Transverse colon (tissue), 4 donors: Measurements from ENCODE around the gene RESP18.

Source experiments
- EP300 ChIP-seq: sonication (generic); formaldehyde crosslinking; IDR thresholded peaks from one replicate; pipeline ENCODE4 v1.6.1; 2017; ENCODE audit warnings: antibody characterized with exemption, low read depth
- POLR2A ChIP-seq: fragments of 450-650 bp; IDR thresholded peaks from one replicate; pipeline ENCODE4 v1.6.1; 2016; ENCODE audit warnings: antibody characterized with exemption, mild to moderate bottlenecking, moderate library complexity
- POLR2AphosphoS5 ChIP-seq, 3 donors: sonication (generic); formaldehyde crosslinking; IDR thresholded peaks; one replicate each; pipeline ENCODE4 v1.6.1; 2016; ENCODE audit warnings: antibody characterized with exemption in 3 of 3
- TF ChIP-seq, protein P1 (sequence below), 5 experiments: fragments of 200-600 bp in 3 of 5; fragments of 450-650 bp in 2 of 5; sonication (generic) in 3 of 5; IDR thresholded peaks; 1 replicate in 2 of 5; 2 replicates in 3 of 5; pipeline ENCODE4 v1.5.1; 2016 to 2017; ENCODE audit warnings: antibody characterized with exemption in 5 of 5, inconsistent platforms in 3 of 5, mild to moderate bottlenecking in 2 of 5, moderate library complexity in 1 of 5

GRCh38 chr2:219277703-219278654 is 54.6 kb downstream of the RESP18 start:
- TF ChIP-seq, protein P1, sequence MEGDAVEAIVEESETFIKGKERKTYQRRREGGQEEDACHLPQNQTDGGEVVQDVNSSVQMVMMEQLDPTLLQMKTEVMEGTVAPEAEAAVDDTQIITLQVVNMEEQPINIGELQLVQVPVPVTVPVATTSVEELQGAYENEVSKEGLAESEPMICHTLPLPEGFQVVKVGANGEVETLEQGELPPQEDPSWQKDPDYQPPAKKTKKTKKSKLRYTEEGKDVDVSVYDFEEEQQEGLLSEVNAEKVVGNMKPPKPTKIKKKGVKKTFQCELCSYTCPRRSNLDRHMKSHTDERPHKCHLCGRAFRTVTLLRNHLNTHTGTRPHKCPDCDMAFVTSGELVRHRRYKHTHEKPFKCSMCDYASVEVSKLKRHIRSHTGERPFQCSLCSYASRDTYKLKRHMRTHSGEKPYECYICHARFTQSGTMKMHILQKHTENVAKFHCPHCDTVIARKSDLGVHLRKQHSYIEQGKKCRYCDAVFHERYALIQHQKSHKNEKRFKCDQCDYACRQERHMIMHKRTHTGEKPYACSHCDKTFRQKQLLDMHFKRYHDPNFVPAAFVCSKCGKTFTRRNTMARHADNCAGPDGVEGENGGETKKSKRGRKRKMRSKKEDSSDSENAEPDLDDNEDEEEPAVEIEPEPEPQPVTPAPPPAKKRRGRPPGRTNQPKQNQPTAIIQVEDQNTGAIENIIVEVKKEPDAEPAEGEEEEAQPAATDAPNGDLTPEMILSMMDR (IDR thresholded peaks at IDR 0.05) = peak; percentile 96 to 100 (median 99)
- no peak for TF ChIP-seq POLR2AphosphoS5 (IDR thresholded peaks at IDR 0.05)
- TF ChIP-seq EP300 = no peak
- TF ChIP-seq POLR2A = no peak
